ENCODE measurements around the gene CAPN10. TPM values are rescaled to one million over a fixed set of nuclear protein-coding genes. Genes with fewer than 3 reads are reported as not detected.

The CAPN10 gene
- total RNA-seq, 1 donor from 2014 or later = 49.6 TPM

DNA sequence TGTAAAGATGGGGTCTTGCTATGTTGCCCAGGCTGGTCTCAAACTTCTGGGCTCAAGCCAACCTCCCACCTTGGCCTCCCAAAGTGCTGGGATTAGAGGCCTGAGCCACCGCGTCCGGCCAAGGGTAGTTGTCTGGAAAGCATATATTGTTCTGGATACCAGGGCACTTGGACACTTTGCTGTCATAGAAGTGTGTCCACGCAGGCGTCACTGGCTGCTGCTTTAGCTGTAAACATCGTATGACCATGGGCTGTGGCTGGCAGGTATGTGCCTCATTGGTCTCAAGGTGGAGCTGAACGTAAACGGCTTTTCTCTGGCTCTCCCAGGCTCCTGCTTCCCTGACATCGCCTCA lies 35.5 kb downstream of the CAPN10 start:
- Mint-ChIP-seq H3K27me3 (ENCODE audit: low read depth) (no peaks in the 10 kb centered on the region), H3K9me3 (peaks cover 8% of the 10 kb centered on the region), H3K4me3 (ENCODE audit: low read depth) (no peak overlapping the region), H3K27ac (peak overlapping the region; percentile 95), H3K4me1 (ENCODE audit: low read depth) (peaks cover 61% of the 10 kb centered on the region), H3K36me3 (ENCODE audit: low read depth) (peaks cover 33% of the 10 kb centered on the region)
- DNase-seq (ENCODE audit: low spot score) = no peak
- intact Hi-C loops (cut with micrococcal nuclease) = no loop called here

DNA sequence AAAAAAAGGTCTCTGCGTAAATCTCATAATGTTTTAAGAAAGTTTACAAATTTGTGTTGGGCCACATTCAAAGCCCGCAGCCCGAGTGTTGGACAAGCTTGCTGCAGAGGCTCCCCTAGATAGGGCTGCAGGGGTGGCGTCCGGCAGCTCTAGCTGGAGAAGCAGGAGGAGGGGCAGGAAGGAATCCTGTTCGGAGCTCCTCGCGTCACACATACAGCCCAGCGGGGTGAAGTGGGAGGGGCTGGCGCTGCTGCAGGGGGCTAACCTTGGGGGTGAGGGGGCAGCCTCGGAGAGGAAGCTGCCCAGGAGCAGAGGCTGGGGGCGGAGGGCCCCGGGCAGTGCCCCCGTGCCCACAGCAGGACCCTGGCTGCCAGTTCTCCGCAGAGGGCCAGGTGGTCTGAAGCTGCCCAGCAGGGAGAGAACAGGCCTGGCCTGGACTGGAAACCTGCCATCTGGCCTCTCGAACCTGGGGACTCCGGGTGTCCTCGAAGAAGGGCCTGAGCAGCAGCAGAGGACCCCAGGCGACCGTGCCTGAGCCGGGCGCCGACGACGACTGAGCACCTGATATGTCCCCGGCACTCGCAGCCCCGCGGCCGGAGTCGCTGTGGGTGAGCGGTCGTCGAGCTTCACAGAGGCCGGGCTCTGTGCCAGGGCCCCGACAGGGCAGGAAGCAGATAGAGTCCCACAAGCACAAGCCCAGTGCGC lies 36.1 kb downstream of the CAPN10 start:
- Mint-ChIP-seq H3K9me3 (peaks cover 5% of the 10 kb centered on the region), H3K36me3 (ENCODE audit: low read depth) (peaks cover 30% of the 10 kb centered on the region), H3K27me3 (ENCODE audit: low read depth) (no peaks in the 10 kb centered on the region), H3K4me3 (ENCODE audit: low read depth) (no peak overlapping the region), H3K4me1 (ENCODE audit: low read depth) (peaks cover 61% of the 10 kb centered on the region), H3K27ac (peak overlapping the region; percentile 95)
- intact Hi-C loops (cut with micrococcal nuclease) = no loop called here
- no peak for DNase-seq (ENCODE audit: low spot score)

DNA sequence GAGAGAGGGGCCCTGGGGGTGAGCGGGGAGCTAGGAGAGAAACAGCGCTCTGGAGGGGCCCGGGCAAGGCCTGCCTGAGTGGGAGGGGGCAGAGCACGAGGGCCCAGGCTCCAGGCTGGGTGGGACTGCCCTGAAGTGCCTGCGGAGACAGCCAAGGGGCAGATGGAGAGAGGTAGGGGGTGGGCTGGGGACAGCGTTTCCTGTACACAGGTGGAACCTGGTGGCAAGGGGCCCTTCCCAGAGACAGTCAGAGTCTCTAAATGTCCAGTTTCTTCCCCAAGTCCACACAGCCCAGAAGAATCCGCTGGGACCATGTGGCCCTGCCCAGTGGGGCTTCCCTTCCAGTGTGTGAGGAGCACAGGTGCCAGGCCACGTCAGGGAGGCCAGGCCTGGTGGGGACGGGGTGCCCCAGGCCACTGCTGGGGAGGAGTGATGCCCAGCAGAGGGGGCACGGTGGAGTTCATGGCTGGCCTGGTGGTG lies 37.0 kb downstream of the CAPN10 start:
- Mint-ChIP-seq H3K36me3 (ENCODE audit: low read depth) (peaks cover 27% of the 10 kb centered on the region), H3K4me3 (ENCODE audit: low read depth) (no peak overlapping the region), H3K27me3 (ENCODE audit: low read depth) (no peaks in the 10 kb centered on the region), H3K9me3 (no peaks in the 10 kb centered on the region), H3K4me1 (ENCODE audit: low read depth) (peaks cover 59% of the 10 kb centered on the region), H3K27ac (peak overlapping the region; percentile 52)
- intact Hi-C loops (cut with micrococcal nuclease) = no loop called here
- DNase-seq (ENCODE audit: low spot score) = no peak

DNA sequence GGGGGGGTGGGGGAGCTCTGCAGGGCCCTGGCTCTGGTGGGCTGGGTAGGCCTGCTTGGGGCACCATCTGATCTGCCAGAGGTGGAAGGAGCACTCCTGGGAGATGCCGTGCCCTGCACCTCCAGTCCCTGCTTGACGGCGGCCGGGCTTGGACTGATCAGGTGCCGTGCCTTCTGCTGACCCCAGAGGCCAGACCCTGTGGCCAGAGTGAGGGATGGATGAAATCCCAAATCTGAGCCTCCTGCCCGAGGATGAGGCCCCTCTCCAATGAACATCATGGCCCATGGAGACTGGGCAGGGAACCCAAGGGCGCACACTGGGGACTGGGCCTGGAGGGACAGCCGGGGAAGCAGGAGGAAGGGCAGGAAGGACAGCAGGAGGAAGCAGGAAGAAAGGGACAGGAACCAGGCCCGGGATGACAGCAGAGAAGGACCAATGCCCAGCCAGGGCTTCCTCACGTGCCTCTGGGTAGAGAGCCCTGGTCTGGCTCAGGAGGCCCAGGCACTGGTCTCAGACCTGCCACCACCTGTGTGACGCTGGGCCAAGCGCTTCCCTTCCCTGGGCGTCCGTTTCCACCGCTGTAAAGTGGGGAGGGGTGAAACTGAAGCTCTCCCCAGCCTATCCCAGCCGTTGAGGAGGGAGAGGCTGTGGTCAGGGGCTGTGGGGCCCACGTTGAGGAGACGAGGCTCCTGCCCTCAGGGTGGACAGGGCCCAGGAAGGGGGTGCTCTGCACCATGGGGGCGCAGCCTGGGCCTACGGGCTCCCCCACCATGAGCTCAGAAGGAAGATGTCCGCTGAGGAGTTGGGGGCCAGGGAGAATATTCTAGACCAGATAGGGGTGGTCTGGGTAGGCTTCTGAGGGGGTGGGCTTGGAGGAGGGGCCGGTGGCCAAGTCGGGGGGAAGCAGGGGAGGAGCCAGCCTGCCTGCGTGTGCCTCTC lies 37.7 kb downstream of the CAPN10 start:
- peaks cover 54% of the 10 kb centered on the region for H3K4me1 Mint-ChIP-seq (ENCODE audit: low read depth)
- no peaks in the 10 kb centered on the region for H3K27me3 Mint-ChIP-seq (ENCODE audit: low read depth)
- no peak for DNase-seq (ENCODE audit: low spot score)
- intact Hi-C loops (cut with micrococcal nuclease) = no loop called here
- H3K4me3 Mint-ChIP-seq (ENCODE audit: low read depth) = peak overlapping the region; percentile 79
- H3K36me3 Mint-ChIP-seq (ENCODE audit: low read depth) = peaks cover 20% of the 10 kb centered on the region
- H3K27ac Mint-ChIP-seq = peak overlapping the region; percentile 85
- H3K9me3 Mint-ChIP-seq = no peaks in the 10 kb centered on the region

DNA sequence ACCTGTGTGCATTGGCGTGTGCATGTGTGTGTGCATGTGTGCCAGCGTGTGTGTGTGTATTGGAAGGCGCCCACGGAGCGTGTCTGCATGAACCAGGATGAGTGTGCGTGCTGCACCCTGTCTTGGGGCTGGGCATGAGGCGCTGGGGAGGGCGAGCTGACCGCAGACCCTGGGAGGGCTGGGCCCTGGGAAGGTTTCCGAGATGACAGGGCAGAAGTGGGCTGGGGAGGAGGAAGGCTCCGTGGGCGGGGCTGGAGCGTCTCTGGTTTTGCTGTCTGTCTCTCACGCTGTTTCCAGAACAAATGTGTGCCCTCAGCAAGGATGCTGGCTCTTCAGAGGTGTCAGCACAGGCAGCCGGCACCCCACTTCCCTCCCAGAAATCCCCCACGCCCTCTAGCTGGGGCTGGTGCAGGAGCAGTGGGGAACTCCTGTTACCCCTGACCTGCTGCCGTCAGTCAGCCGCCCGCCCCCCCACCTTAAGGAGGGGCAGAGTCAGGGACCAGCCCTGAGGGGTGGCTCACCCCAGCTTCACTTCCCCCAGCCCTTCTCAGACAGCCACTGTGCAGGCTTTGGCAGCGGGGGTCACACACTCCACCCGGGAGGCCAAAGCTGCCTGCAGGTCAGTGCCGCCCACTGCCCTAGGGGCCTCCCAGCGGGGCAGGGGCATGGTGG lies 38.6 kb downstream of the CAPN10 start, which contains the start of gene GPR35:
TSS of gene GPR35 (plus strand) at position 531 of the 672 bp plus-strand sequence. CDS start 4,473 bp downstream, outside the sequence.
- Mint-ChIP-seq H3K27me3 (ENCODE audit: low read depth) (no peaks in the 10 kb centered on the region), H3K4me3 (ENCODE audit: low read depth) (peak within 1 kb of the TSS; percentile 79), H3K9me3 (no peaks in the 10 kb centered on the region), H3K27ac (peak within 1 kb of the TSS; percentile 85), H3K36me3 (ENCODE audit: low read depth) (peaks cover 20% of the 10 kb centered on the region), H3K4me1 (ENCODE audit: low read depth) (peaks cover 47% of the 10 kb centered on the region)
- peak; percentile 79 for DNase-seq (ENCODE audit: low spot score)
- intact Hi-C loops (cut with micrococcal nuclease) = loop anchor here (1.0 kb wide), 3 partner anchors 13 to 64 kb away; no protein-coding TSS in a partner anchor

DNA sequence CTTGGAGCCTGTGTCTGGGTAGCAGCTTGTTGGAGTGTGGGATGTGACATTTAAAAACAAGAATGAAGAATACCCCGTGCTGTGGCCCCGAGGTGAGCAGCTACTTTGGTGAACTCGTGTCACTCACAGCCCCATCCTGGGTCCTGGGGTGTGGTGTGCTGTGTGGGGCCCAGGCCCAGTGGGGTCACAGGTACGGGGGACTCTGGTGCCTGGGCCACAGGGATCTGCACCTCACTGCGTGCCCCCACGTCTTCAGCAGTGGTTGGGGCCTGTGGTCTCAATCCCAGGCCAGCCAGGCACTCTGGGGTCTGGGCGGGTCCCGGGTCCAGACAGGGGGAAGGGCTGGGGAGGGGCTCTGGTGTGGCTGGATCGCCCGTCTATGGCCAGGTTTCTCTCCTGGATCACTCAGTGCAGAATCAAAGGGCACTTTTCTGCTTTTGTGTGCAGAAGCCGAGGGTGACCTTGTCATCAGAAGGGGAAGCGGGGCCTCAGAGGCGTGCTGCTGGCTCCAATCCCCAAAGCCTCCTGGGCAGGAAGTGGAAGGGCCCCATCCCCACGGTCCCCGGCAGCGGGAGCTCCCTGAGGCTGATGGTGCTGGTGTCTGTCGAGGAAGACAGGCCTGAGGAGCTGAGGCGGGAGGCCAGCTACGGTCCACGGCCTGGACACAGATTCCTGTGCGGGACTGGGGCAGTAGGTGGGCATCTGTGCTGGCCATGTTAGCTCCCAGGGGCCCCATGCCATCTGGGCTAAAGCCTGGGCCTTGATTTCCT lies 40.2 kb downstream of the CAPN10 start:
- Mint-ChIP-seq H3K27ac (peak overlapping the region; percentile 82), H3K4me3 (ENCODE audit: low read depth) (peak overlapping the region; percentile 73), H3K27me3 (ENCODE audit: low read depth) (no peaks in the 10 kb centered on the region), H3K9me3 (no peaks in the 10 kb centered on the region), H3K4me1 (ENCODE audit: low read depth) (peaks cover 36% of the 10 kb centered on the region), H3K36me3 (ENCODE audit: low read depth) (peaks cover 23% of the 10 kb centered on the region)
- no peak for DNase-seq (ENCODE audit: low spot score)
- intact Hi-C loops (cut with micrococcal nuclease) = no loop called here

DNA sequence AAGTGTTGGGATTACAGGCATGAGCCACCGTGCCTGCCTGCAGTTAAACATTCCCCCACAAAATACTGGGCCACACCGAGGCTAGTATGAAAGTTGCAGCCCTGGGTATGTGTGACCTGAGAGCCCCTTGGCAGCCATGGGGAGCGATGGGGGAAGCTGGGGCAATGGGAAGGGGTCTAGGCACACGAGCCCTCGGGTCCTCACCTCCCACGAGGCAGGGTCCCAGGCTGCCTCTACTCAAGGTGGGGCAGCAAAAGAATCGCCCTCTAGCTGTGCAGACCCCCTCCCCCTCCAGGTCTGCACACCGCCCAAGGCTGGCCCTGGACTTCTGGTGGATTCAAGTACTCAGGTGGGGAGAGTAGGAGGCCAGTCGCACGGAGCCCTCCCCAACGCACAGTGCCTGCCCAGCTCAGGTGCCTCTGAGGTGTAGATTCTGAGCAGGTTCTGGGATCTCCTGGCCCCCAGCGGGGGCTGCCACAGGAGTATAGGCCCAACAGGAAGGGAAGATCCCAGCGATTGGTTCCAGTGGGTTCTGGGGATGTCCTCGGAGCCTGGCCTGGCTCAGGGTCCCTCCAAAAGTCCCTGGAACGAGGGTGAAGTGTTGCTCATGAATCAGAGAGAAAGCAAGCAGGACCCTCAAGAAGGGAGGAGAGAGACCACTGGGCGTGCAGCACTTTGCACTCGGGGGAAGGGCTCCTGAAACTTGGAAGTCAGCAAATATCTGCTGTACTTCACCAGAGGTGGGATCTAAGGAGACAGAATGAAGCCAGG lies 41.4 kb downstream of the CAPN10 start:
- Mint-ChIP-seq H3K4me3 (ENCODE audit: low read depth) (no peak overlapping the region), H3K4me1 (ENCODE audit: low read depth) (peaks cover 27% of the 10 kb centered on the region), H3K36me3 (ENCODE audit: low read depth) (peaks cover 32% of the 10 kb centered on the region), H3K27me3 (ENCODE audit: low read depth) (no peaks in the 10 kb centered on the region), H3K27ac (peak overlapping the region; percentile 82), H3K9me3 (peaks cover 10% of the 10 kb centered on the region)
- DNase-seq (ENCODE audit: low spot score) = no peak
- intact Hi-C loops (cut with micrococcal nuclease) = no loop called here

DNA sequence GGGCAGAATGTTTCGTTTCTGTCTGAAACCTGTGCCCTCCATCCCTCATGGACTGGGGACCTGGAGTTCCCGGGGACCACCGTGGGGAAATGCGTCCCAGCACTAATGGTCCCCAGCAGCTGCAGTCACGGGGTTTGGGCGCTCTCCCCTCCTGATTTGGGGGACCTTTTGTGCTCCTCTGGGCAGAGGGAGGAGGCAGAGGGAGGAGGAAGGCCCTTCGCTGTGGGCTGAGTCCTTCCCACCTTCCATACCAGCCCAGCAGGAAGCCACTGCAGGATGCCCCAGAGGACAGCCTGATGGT lies 41.9 kb downstream of the CAPN10 start:
- Mint-ChIP-seq H3K27ac (no peak overlapping the region), H3K4me3 (ENCODE audit: low read depth) (no peak overlapping the region), H3K9me3 (peaks cover 15% of the 10 kb centered on the region), H3K4me1 (ENCODE audit: low read depth) (peaks cover 23% of the 10 kb centered on the region), H3K27me3 (ENCODE audit: low read depth) (no peaks in the 10 kb centered on the region), H3K36me3 (ENCODE audit: low read depth) (peaks cover 34% of the 10 kb centered on the region)
- no peak for DNase-seq (ENCODE audit: low spot score)
- intact Hi-C loops (cut with micrococcal nuclease) = no loop called here

DNA sequence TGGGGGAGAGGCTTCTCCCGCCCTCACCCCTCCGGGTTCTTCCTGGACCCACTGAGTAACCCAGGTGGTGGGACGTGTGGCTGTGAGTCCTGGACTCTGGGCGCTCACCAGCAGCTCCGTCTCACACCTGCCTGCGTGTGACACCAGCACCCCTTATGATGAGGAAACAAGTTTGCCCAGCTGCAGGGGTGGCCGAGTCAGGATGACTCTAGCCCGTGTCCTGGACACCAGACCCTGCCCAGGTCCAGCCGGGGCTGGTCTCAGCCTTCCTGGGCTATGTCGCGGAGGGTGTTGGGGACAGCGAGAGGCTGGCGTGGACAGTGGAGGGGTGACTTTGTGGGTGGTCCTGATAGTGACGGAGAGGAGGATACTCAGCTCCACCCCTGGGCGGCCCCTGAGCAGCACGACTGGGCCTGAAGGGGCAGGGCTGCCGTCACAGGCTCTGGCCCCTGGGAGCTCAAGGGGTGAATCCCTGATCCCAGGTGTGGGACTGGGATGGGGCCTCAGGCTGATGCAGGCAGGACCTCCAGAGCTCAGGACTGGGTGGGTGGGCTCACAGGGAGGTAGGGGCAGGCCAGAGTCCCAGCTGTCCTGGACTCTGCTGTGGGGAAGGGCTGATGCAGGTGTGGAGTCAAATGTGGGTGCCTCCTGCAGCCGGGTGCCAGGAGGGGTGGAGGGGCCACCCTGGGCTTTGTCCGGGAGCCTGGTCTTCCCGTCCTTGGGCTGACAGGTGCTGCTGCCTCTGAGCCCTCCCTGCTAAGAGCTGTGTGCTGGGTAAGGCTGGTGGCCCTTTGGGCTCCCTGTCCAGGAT lies 42.5 kb downstream of the CAPN10 start:
- Mint-ChIP-seq H3K4me3 (ENCODE audit: low read depth) (no peak overlapping the region), H3K27me3 (ENCODE audit: low read depth) (no peaks in the 10 kb centered on the region), H3K36me3 (ENCODE audit: low read depth) (peaks cover 39% of the 10 kb centered on the region), H3K4me1 (ENCODE audit: low read depth) (peaks cover 22% of the 10 kb centered on the region), H3K27ac (no peak overlapping the region), H3K9me3 (peaks cover 20% of the 10 kb centered on the region)
- DNase-seq (ENCODE audit: low spot score) = no peak
- intact Hi-C loops (cut with micrococcal nuclease) = no loop called here

DNA sequence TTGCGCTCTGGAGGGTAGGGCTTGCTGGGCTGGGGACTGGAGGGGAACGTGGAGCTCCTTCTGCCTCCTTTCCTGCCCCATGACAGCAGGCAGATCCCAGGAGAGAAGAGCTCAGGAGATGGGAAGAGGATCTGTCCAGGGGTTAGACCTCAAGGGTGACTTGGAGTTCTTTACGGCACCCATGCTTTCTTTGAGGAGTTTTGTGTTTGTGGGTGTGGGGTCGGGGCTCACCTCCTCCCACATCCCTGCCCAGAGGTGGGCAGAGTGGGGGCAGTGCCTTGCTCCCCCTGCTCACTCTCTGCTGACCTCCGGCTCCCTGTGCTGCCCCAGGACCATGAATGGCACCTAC lies 43.1 kb downstream of the CAPN10 start:
- Mint-ChIP-seq H3K9me3 (peaks cover 26% of the 10 kb centered on the region), H3K27ac (peak overlapping the region; percentile 28), H3K4me1 (ENCODE audit: low read depth) (peaks cover 16% of the 10 kb centered on the region), H3K4me3 (ENCODE audit: low read depth) (no peak overlapping the region), H3K27me3 (ENCODE audit: low read depth) (no peaks in the 10 kb centered on the region), H3K36me3 (ENCODE audit: low read depth) (peaks cover 45% of the 10 kb centered on the region)
- DNase-seq (ENCODE audit: low spot score) = no peak
- intact Hi-C loops (cut with micrococcal nuclease) = no loop called here

Measured in activated T-helper 2 cell treated with anti-CD3 and anti-CD28 coated beads, Interferon-gamma antibody, Interleukin-2, Interleukin-4, amounts not matched to agents 10 μg/mL and 5 μg/mL and 100 μg/mL, durations not matched to agents 14 hours and 24 hours and 36 hours (primary cell).